Peyer's patch (tissue), 4 donors: ENCODE data around the gene ELP5.

Source experiments
- POLR2A ChIP-seq, 2 donors: fragments of 450-650 bp; IDR thresholded peaks; one replicate each; pipeline ENCODE4 v1.5.1; 2017; ENCODE audit warnings: antibody characterized with exemption in 2 of 2, mild to moderate bottlenecking in 2 of 2, moderate library complexity in 2 of 2
- TF ChIP-seq, protein P1 (sequence below), 6 experiments: fragments of 450-650 bp in 4 of 6; fragments of 200-600 bp in 2 of 6; sonication (generic) in 1 of 6; IDR thresholded peaks; one replicate each; pipeline ENCODE4 v1.5.1; 2017 to 2019; ENCODE audit warnings: antibody characterized with exemption in 6 of 6, mild to moderate bottlenecking in 3 of 6, moderate library complexity in 1 of 6

DNA sequence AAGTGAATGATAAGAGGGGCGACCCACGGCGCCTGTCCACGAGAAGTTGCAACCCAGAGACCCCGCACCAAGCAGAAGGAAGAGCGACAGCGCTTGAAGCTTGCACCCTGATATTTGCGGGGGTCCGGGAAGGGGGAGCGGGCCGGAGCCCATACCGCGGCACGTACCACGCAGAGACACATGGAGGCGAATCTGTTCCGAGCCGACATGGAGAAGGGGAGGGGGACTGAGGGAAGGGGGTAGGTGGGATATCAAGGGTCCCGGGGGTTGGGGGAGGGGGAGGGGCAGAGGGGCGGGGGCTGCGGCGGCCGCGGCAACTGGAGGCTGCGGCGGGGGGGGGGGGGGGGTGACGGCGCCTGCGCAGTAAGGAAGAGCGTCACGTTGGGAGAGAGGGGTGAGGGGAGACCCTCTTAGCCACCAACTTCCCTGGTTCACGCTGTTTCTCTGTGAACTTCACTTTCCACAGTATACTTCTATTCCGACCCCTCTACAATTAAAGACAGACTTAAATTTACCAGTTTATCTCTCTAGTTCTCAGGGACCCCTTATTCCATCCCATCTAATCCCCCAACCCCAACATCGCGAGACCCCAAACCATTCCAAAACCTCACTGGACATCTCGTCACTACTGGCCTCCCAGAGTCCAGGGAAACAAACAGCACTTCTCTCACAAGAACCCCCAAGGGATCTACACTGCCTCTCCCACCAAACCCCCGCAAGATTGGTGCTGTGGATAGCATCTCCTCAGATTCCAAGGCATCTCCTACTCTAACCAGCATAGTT is 40.3 kb upstream of the ELP5 start:
- TF ChIP-seq, protein P1, sequence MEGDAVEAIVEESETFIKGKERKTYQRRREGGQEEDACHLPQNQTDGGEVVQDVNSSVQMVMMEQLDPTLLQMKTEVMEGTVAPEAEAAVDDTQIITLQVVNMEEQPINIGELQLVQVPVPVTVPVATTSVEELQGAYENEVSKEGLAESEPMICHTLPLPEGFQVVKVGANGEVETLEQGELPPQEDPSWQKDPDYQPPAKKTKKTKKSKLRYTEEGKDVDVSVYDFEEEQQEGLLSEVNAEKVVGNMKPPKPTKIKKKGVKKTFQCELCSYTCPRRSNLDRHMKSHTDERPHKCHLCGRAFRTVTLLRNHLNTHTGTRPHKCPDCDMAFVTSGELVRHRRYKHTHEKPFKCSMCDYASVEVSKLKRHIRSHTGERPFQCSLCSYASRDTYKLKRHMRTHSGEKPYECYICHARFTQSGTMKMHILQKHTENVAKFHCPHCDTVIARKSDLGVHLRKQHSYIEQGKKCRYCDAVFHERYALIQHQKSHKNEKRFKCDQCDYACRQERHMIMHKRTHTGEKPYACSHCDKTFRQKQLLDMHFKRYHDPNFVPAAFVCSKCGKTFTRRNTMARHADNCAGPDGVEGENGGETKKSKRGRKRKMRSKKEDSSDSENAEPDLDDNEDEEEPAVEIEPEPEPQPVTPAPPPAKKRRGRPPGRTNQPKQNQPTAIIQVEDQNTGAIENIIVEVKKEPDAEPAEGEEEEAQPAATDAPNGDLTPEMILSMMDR (IDR thresholded peaks at IDR 0.05) = no peak
- TF ChIP-seq POLR2A (IDR thresholded peaks at IDR 0.05) = no peak
